Hepatocyte (in vitro differentiated cells): ENCODE data around the gene CLIP2.

Experiments used
- EZH2phosphoT487 ChIP-seq: fragments of 200-600 bp; sonication (generic); IDR thresholded peaks from one replicate; pipeline ENCODE4 v1.6.1; 2018; ENCODE audit warnings: antibody characterized with exemption, mild to moderate bottlenecking, low read depth, moderate library complexity; ENCODE audit not compliant: unreplicated experiment, severe bottlenecking
- TF ChIP-seq, protein P1 (sequence below): fragments of 200-600 bp; sonication (generic); IDR thresholded peaks from 2 replicates; pipeline ENCODE4 v1.5.1; 2016; ENCODE audit warnings: antibody characterized with exemption, mild to moderate bottlenecking; ENCODE audit not compliant: poor library complexity

GRCh38 chr7:74371381-74372341, 82.5 kb downstream of the CLIP2 start:
- TF ChIP-seq, protein P1, sequence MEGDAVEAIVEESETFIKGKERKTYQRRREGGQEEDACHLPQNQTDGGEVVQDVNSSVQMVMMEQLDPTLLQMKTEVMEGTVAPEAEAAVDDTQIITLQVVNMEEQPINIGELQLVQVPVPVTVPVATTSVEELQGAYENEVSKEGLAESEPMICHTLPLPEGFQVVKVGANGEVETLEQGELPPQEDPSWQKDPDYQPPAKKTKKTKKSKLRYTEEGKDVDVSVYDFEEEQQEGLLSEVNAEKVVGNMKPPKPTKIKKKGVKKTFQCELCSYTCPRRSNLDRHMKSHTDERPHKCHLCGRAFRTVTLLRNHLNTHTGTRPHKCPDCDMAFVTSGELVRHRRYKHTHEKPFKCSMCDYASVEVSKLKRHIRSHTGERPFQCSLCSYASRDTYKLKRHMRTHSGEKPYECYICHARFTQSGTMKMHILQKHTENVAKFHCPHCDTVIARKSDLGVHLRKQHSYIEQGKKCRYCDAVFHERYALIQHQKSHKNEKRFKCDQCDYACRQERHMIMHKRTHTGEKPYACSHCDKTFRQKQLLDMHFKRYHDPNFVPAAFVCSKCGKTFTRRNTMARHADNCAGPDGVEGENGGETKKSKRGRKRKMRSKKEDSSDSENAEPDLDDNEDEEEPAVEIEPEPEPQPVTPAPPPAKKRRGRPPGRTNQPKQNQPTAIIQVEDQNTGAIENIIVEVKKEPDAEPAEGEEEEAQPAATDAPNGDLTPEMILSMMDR = no peak
- TF ChIP-seq EZH2phosphoT487 = no peak
